ENCODE data around the gene ADTRP.

Gene ADTRP

GRCh38 chr6:11748591-11749210, 29.9 kb downstream of the ADTRP start:
- TF ChIP-seq CTCF (conservative IDR thresholded peaks at IDR 0.05; ENCODE audit: low read length), result no peak
- DNase-seq (ENCODE audit: low read depth), result no peak

GRCh38 chr6:11747021-11747420, 31.6 kb downstream of the ADTRP start:
- no peak for DNase-seq (ENCODE audit: low read depth)
- H3K4me3 ChIP-seq (ENCODE audit: low read length), result no peak overlapping the region
- no peak for TF ChIP-seq CTCF (conservative IDR thresholded peaks at IDR 0.05; ENCODE audit: low read length)

More at GRCh38 chr6:11748591-11749210, 29.9 kb downstream of the ADTRP start:
- H3K4me3 ChIP-seq (ENCODE audit: low read length), result no peak overlapping the region

GRCh38 chr6:11744753-11745152, 33.9 kb downstream of the ADTRP start:
- no peak for TF ChIP-seq CTCF (conservative IDR thresholded peaks at IDR 0.05; ENCODE audit: low read length)
- DNase-seq (ENCODE audit: low read depth), result peak; percentile 92
- H3K4me3 ChIP-seq (ENCODE audit: low read length), result no peak overlapping the region

GRCh38 chr6:11744101-11744500, 34.5 kb downstream of the ADTRP start:
- no peak for DNase-seq (ENCODE audit: low read depth)
- no peak for TF ChIP-seq CTCF (conservative IDR thresholded peaks at IDR 0.05; ENCODE audit: low read length)
- no peak overlapping the region for H3K4me3 ChIP-seq (ENCODE audit: low read length)

GRCh38 chr6:11740875-11741274, 37.7 kb downstream of the ADTRP start:
- DNase-seq (ENCODE audit: low read depth), result no peak
- no peak overlapping the region for H3K4me3 ChIP-seq (ENCODE audit: low read length)
- no peak for TF ChIP-seq CTCF (conservative IDR thresholded peaks at IDR 0.05; ENCODE audit: low read length)

- no peak for DNase-seq (ENCODE audit: low read depth)
- H3K4me3 ChIP-seq (ENCODE audit: low read length), result no peak overlapping the region
- TF ChIP-seq CTCF (conservative IDR thresholded peaks at IDR 0.05; ENCODE audit: low read length), result no peak
Measured at GRCh38 chr6:11738661-11739375, 39.8 kb downstream of the ADTRP start.

- no peak for DNase-seq (ENCODE audit: low read depth)
- no peak for TF ChIP-seq CTCF (conservative IDR thresholded peaks at IDR 0.05; ENCODE audit: low read length)
Measured at GRCh38 chr6:11738234-11738633, 40.4 kb downstream of the ADTRP start.

More at GRCh38 chr6:11738234-11738633, 40.4 kb downstream of the ADTRP start:
- H3K4me3 ChIP-seq (ENCODE audit: low read length), result no peak overlapping the region
